GM12891 (cell line): Measurements from ENCODE around the gene GNG13. TPM values are rescaled to one million over a fixed set of nuclear protein-coding genes. Genes with fewer than 3 reads are reported as not detected.

Experiments used
- DNase-seq: peaks from one replicate; pipeline ENCODE4 v3.0.0; 2011; ENCODE audit warnings: low spot score; ENCODE audit not compliant: insufficient read length
- FAIRE-seq: peaks from 2 replicates; lab custom pipeline; 2011; peaks lifted over from hg19 to GRCh38; lab: Jason Lieb, UNC
- PAX5 ChIP-seq: IDR thresholded peaks from 2 replicates; pipeline ENCODE4 v1.6.1; 2011; ENCODE audit warnings: low read length, moderate library complexity, mild to moderate bottlenecking; ENCODE audit not compliant: insufficient read depth, severe bottlenecking
- POLR2A ChIP-seq: IDR thresholded peaks from 2 replicates; pipeline ENCODE4 v1.6.1; 2011; ENCODE audit warnings: low read depth, low read length, control low read depth
- POLR2AphosphoS5 ChIP-seq: IDR thresholded peaks from 2 replicates; pipeline ENCODE4 v1.6.1; 2011; ENCODE audit warnings: low read depth, low read length, control low read depth
- POU2F2 ChIP-seq: IDR thresholded peaks from 2 replicates; pipeline ENCODE4 v1.6.1; 2011; ENCODE audit warnings: low read depth, mild to moderate bottlenecking, control low read depth, low read length, moderate library complexity
- SPI1 ChIP-seq: IDR thresholded peaks from 2 replicates; pipeline ENCODE4 v1.6.1; 2011; ENCODE audit warnings: low read depth, low read length, control low read depth
- TAF1 ChIP-seq: IDR thresholded peaks from 2 replicates; pipeline ENCODE4 v1.6.1; 2011; ENCODE audit warnings: low read depth, low read length, control low read depth
- polyA plus RNA-seq: library from polyadenylated mRNA; unstranded; fragments of >200 nt; gene quantifications from one replicate; pipeline ENCODE4 v1.2.1, GENCODE V29; 2012; ENCODE audit warnings: low read depth, missing spikeins, inconsistent platforms; ENCODE audit not compliant: missing spikeins

Gene GNG13
- 0.59 TPM for polyA plus RNA-seq

- DNase-seq (no peak), FAIRE-seq (no peak)
- TF ChIP-seq POU2F2 (no peak), POLR2A (no peak), POLR2AphosphoS5 (no peak), TAF1 (no peak), SPI1 (no peak), PAX5 (no peak)
Observed at GRCh38 chr16:799948-800833, at the start of gene GNG13. TSS of gene GNG13 (minus strand) at chr16:800734. CDS start at chr16:799077, 1,657 bp downstream.

GRCh38 chr16:848510-849253 lies 48.1 kb upstream of the GNG13 start:
- DNase-seq (no peak), FAIRE-seq (no peak)
- TF ChIP-seq SPI1 = no peak
- TF ChIP-seq TAF1 = no peak
- TF ChIP-seq POU2F2 = no peak
- TF ChIP-seq PAX5 = no peak
- TF ChIP-seq POLR2A = no peak
- no peak for TF ChIP-seq POLR2AphosphoS5

GRCh38 chr16:847681-848445 lies 47.3 kb upstream of the GNG13 start:
- TF ChIP-seq TAF1 (no peak), POLR2A (no peak), POU2F2 (no peak), POLR2AphosphoS5 (no peak), SPI1 (no peak)
- DNase-seq = no peak
- FAIRE-seq = no peak

DNA sequence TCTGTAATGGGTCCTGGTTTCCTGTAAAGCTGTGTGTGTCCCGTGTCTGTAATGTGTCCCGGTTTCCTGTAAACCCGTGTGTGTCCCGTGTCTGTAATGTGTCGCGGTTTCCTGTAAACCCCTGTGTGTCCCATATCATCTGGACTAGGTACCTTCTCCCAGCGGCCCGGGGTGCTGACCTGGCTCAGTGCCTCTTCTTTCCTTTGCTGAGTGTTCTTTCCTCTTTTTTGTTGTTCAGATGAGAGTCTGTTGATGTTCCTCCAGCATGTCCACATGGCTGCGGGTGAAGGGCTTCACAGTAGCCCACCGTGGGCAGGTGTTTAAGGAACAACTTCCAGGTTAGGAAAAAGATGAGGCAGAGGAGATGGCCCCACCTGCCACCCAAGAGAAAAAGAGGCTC lies 46.6 kb upstream of the GNG13 start:
- TF ChIP-seq POLR2AphosphoS5 (no peak), POU2F2 (no peak), TAF1 (no peak), PAX5 (no peak), SPI1 (no peak), POLR2A (no peak)
- FAIRE-seq = no peak
- no peak for DNase-seq

DNA sequence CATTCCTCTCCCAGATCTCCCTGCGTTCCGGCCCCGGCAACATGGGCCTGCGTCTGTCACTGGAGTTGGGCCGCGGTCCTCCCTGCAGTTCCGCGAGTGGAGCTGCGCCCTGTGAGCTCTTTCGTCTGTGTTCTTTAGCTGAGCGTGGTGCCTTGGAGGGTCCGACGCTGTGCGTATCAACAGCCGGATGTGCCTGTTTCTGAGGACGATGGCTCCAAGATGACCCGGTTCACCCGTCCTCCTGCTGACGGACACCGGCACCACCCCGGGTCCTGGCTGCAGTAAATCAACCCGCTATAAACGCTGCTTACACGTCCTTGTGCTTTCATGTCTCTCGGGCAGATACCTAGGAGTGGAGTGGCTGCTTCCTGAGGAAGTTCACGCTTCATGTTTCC lies 44.8 kb upstream of the GNG13 start:
- FAIRE-seq = no peak
- no peak for DNase-seq
- no peak for TF ChIP-seq SPI1

GRCh38 chr16:844638-845350 lies 44.3 kb upstream of the GNG13 start:
- no peak for FAIRE-seq
- no peak for DNase-seq
- TF ChIP-seq PAX5 (no peak), SPI1 (no peak), POU2F2 (no peak), POLR2A (no peak), POLR2AphosphoS5 (no peak), TAF1 (no peak)

- FAIRE-seq (no peak), DNase-seq (no peak)
- no peak for TF ChIP-seq TAF1
- no peak for TF ChIP-seq POLR2A
- no peak for TF ChIP-seq PAX5
- no peak for TF ChIP-seq POLR2AphosphoS5
- TF ChIP-seq SPI1 = no peak
- TF ChIP-seq POU2F2 = no peak
Observed at GRCh38 chr16:843771-844170, 43.2 kb upstream of the GNG13 start.

DNA sequence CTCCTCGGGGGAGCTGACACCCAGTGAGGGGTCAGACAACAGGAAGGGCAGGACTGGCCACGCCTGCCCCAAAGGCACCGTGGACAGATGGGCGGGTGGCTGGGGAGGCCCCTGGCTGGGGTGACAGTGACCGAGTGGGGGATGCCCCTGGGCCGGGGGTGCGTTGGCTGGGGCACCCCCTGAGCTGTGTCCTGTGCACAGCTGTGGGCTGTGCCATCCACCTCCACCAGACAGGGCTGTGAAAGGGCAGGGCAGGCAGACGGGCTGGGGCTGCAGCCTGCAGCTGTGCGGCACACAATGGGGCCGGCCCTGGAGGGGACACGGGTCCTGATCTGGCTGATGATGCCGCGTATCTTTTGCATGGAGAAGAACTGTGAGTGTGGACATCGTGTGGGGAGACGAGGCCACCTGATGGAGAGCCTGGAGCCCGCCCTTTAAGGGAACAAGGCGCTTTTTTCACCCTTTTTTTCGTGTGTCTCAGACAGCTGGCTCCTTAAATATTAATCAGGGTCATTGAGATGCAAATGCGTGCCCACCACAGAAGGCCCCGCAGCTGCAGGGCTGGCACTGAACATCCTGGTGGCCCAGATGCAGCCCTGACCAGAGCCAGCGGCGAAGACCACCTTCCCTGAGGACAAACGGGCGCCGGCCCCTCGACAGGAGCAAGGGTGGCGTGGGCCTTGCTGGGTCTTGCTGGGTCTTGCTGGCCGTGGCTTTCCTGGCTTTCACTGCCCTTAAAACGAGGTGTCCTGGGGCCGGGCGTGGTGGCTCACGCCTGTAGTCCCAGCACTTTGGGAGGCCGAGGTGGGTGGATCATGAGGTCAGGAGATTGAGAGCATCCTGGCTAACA lies 42.4 kb upstream of the GNG13 start:
- TF ChIP-seq POLR2A (no peak), TAF1 (no peak), PAX5 (no peak), POLR2AphosphoS5 (no peak), SPI1 (no peak), POU2F2 (no peak)
- DNase-seq (no peak), FAIRE-seq (no peak)
